Hematopoietic multipotent progenitor cell treated with erythropoietin and hydrocortisone succinate and interleukin-3 and kit ligand, for 17 days (in vitro differentiated cells): Measurements from ENCODE around the gene NCK2.

Experiments used
- DNase-seq: peaks from one replicate; pipeline ENCODE4 v3.0.0-alpha.2; 2015; ENCODE audit warnings: low spot score

NCK2 gene

GRCh38 chr2:105777506-105778055 is 32.9 kb downstream of the NCK2 start:
- DNase-seq: no peak

GRCh38 chr2:105778080-105778607 is 33.4 kb downstream of the NCK2 start:
- DNase-seq: no peak

GRCh38 chr2:105779394-105779793 is 34.7 kb downstream of the NCK2 start:
- DNase-seq: no peak

DNA sequence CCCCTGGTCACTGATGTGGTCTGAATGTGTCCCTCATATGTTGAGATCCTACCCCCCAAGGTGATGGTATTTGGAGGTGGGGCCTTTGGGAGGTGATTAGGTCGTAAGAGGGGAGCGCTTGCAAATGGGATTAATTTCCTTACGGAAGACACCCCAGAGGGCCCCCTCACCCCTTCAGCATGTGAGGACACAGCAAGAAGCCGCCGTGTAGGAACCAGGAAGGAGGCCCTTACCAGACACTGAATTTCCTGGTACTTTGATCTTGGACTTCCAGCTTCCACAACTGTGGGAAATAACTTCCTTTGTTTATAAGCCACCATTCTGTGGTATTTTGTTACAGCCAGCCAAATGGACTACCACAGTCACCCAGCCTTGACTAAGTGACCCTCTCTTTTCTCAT is 35.9 kb downstream of the NCK2 start:
- DNase-seq: no peak

DNA sequence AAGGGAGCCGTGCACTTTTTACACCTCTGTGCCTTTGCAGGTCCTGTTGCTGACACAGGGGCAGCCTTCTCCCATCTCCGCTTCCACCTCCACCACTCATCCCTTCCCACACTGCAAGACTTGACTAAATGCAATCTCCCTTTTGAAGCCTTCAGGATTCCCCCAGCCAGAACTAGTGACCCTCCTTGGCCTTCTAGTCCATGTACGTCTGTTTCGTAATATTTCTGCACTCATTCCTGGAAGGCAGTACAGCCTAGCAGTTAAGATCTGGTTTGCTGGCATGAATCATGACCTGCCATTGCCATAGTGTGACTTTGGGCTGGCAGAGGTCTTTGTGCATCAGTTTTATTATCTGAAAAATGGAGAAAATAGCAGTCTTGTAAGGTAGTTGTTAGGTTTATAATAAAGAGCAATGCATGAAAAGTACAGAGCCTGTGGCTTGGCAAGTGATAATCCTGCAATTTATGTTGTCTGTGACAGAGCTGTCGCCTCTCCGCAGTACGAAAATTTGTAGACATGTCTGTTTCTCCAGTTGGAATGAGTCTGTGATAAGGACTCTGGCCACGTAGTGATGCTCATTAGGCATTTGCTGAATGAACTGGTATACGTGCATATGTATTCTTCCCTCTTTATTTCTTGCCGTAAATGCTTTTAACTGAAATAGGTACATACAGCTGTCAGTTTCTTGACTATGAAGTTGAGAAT is 36.7 kb downstream of the NCK2 start:
- no peak for DNase-seq

DNA sequence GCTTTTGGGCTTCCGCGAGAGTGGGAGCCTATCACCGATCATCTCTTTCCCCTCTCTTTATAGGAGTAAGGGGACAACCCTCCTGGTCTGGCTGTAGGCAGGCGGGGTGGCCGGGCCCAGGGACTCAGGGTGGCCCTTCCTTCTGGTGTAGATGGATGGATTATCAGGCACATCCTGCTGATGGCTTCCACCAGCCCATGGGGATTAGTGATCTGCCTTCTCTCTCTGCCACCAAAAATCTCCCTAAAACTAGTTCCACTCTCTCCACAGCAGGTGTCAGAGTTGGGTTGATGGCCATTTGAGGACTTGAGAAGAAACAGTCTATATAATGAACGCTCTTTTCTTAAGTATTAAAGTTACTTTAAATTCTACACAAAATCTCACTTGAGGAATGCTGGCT is 37.4 kb downstream of the NCK2 start:
- no peak for DNase-seq

DNA sequence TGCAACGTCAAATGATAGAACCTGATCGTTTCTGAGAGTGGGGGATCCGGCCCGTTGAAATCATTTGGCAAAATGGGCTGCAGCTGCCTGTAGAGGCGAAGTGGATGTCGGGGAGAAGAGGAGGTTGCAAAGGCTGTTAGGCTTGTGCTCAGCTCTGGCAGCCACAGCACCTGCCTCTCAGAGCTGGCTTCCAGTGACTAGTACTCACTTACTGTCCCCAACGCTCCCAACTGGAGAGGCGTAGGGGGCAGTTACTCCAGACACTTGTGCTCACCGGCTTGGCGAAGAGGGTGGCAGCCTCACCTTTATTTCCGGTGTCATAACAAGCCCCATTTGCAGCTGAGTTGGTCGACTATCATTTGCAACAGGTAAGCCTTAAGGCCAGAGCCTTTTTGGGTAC is 37.9 kb downstream of the NCK2 start:
- DNase-seq: no peak

- DNase-seq: no peak
Observed at GRCh38 chr2:105783151-105783738, 38.5 kb downstream of the NCK2 start.

- DNase-seq: no peak
Observed at GRCh38 chr2:105783972-105784371, 39.3 kb downstream of the NCK2 start.

DNA sequence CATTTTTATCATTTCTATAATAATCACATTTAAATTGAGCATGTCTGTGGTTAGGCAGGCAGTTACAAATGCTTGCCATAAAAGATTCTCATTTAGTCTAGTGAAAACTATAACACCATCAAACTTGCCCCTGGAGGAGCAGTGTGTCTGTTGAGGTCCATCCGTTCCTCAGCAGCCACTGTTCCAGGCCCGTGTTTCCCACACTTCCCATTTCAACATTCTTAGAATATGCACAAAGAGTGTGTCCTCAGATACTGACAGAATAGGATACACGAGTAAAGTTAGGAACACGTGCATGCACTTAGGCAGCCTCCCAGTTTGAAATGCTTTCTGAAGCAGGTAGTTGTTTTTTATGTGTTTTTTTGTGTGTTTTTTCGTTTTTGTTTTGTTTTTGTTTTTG is 39.9 kb downstream of the NCK2 start:
- DNase-seq: no peak

DNA sequence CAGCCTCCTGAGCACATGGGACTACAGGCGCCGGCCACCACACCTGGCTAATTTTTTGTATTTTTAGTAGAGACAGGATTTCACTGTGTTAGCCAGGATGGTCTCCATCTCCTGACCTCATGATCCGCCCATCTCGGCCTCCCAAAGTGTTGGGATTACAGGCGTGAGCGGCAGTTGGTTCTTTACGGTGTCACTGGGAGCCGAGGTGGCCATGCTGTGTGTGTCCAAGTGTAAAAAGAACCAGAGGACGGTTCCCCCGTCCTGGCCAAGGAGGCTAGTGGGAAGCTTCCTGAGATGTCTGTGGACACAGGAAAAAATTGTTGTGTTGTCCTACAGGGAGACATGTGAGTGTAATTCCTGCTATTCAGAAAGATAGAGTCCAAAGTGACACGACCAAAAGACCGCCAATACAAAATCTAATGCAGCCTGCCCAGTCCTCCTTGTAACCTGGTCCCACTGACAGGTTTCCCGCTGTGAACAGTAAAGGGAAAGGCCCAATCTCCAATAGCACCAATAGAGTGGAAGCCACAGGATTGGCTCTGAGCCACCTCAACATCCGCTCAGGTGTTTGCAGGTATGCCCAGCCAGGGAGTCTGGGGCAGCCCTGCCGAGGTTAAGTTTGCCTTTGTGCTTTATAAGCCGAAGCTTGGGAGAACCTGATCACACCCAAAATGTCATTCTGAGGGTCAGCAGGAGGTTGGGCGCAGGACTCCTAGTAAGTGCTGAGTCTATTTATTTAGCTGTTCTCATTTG is 40.6 kb downstream of the NCK2 start:
- DNase-seq: no peak

DNA sequence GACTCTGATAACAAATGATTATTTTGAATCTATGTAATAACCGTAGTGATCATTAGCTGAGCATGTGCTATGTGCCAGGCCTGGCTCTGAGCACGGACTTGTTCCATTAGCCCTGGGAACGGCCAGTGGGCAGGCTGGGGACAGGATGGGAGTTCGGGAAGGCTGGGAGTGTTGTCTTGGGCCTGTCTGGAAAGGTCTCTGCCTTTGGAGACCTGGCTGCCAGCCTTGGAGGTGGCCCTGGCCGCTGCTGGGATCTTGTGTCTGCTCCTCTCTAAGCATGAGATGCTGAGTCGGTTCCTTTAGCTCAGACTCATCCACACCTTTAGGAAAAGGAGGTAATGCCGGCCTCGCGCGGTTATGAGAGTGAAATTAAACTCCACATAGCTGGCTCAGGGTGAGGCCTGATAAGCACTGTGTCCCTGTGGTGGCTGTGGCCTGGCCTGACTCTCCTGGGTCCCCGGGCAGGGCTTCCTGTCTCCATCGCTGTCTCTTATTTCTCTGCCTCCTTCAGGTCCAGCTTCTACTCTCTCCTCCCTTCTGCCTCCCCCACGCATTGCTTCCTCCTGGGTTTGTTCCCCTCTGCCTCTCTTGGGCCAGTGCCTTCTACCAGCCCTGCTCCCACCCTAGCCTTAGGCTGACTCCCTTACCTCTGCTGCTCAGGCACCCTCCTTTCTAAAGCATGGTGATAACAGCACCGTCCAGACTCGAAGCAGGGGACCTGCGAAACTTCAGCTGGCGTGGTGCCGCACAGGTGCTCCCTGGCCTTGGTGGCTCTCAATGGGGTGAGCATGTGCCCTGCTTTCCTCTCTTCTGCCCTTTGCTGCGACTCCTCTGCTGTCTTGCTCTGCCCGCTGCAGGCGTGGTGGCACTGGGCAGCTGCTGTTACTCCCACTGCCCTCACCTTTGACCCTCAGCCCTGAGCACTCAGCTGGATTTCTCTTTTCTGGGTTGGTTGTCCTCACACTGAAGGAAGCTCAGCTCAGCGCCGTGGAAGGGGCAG is 41.8 kb downstream of the NCK2 start:
- no peak for DNase-seq

- no peak for DNase-seq
Observed at GRCh38 chr2:105787376-105788318, 42.9 kb downstream of the NCK2 start.

DNA sequence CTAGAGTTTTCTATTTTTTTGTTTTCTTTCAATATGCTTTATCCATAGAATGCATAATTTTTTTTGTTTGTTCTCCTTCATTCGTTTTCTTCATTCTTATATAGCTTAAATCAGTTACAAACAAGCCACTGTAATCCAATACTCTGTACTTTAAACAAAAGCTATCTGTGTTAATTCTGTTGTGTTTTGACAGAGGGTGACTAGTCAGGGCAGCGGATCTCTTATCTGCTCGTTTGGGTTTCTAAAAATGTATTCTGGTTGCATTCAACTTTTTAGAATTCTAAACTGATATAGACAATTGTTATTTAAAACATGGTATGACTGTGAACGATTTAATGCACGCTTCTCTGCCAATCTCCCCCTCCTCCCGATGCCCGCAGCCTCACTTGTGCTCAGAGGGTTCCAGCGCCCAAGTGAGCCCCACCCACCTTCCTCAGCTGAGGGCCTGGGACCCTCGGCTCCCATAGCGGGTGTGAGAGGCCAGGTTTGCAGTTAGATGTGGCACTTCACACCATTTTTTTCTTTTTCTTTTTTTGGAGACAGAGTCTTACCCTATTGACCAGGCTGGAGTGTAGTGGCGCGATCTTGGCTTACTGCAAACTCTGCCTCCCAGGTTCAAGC is 44.1 kb downstream of the NCK2 start:
- no peak for DNase-seq

- no peak for DNase-seq
Observed at GRCh38 chr2:105789745-105790460, 45.2 kb downstream of the NCK2 start.

GRCh38 chr2:105790461-105791149 is 45.9 kb downstream of the NCK2 start:
- DNase-seq: no peak

GRCh38 chr2:105791229-105791628 is 46.5 kb downstream of the NCK2 start:
- DNase-seq: no peak

GRCh38 chr2:105792561-105792960 is 47.8 kb downstream of the NCK2 start:
- DNase-seq: no peak
